ENCODE measurements around the gene GGA3. TPM values are rescaled to one million over a fixed set of nuclear protein-coding genes. Genes with fewer than 3 reads are reported as not detected.

The GGA3 gene
- polyA plus RNA-seq, 1 donor (not counting 4 experiments of a cell fraction or from before 2014, with no cell fraction given), result 25.2 TPM

DNA sequence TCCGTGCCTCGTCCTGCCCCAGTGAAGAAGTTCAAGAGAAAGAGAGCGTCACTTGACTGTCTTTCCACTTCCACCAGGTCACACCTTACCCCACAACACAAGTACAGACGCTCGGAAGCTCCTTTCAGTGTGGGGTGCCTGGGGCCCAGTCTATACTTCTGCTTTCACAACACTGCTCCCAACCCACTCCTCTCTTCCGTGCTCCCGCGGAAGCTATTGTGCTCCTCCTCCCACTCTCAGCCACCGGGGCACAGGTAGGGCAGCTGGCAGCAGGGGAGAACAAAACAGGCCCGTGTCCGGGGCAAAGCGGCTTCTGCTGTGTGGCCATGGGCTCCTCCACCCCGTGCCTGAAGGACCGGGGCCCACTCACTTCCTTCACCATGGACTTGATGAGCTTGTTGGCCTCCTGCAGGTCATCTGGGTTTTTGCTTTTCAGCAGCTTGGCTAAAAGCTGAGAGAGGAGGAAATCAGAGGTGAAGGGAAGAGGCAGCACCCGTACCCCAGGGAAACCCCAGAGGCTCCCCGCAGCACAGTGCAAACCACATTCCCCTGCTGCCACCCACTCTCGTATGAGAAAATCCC is 18.9 kb downstream of the GGA3 start:
- Histone ChIP-seq H3K9me3 (ENCODE audit: control insufficient read depth, low read depth, low read length) (no peaks in the 10 kb centered on the region), H3K36me3 (ENCODE audit: control insufficient read depth in 2 of 2, extremely low read depth in 1 of 2, insufficient read depth in 2 of 2, low read length in 2 of 2) (peaks cover 56 to 69% of the 10 kb centered on the region in 2 experiments), H3K9ac (ENCODE audit: control insufficient read depth, extremely low read depth, insufficient read depth, low read length) (no peak overlapping the region), H3K79me2 (ENCODE audit: control insufficient read depth, insufficient read depth, low read length) (no peaks in the 10 kb centered on the region), H3K27me3 (ENCODE audit: control insufficient read depth, extremely low read depth, insufficient read depth, low read length) (no peaks in the 10 kb centered on the region), H3K4me1 (ENCODE audit: control insufficient read depth, extremely low read depth, insufficient read depth, low read length) (no peaks in the 10 kb centered on the region), H3K4me3 (ENCODE audit: control insufficient read depth in 2 of 3, extremely low read depth in 1 of 3, insufficient read depth in 2 of 3, low read depth in 1 of 3, low read length in 3 of 3) (no peak overlapping the region), H2AFZ (ENCODE audit: control insufficient read depth, low read length) (no peak overlapping the region), H4K20me1 (ENCODE audit: control insufficient read depth, extremely low read depth, insufficient read depth, low read length) (peaks cover 9% of the 10 kb centered on the region), H3K9me1 (ENCODE audit: control insufficient read depth, extremely low read depth, insufficient read depth, low read length) (no peaks in the 10 kb centered on the region), H3K27ac (ENCODE audit: control insufficient read depth, insufficient read depth, low read length) (no peak overlapping the region), H3K4me2 (ENCODE audit: control insufficient read depth, extremely low read depth, insufficient read depth, low read depth, low read length) (no peak overlapping the region)
- DNase-seq (ENCODE audit: low read depth, low spot score) (no peak), FAIRE-seq (no peak)
- TF ChIP-seq, protein P1, sequence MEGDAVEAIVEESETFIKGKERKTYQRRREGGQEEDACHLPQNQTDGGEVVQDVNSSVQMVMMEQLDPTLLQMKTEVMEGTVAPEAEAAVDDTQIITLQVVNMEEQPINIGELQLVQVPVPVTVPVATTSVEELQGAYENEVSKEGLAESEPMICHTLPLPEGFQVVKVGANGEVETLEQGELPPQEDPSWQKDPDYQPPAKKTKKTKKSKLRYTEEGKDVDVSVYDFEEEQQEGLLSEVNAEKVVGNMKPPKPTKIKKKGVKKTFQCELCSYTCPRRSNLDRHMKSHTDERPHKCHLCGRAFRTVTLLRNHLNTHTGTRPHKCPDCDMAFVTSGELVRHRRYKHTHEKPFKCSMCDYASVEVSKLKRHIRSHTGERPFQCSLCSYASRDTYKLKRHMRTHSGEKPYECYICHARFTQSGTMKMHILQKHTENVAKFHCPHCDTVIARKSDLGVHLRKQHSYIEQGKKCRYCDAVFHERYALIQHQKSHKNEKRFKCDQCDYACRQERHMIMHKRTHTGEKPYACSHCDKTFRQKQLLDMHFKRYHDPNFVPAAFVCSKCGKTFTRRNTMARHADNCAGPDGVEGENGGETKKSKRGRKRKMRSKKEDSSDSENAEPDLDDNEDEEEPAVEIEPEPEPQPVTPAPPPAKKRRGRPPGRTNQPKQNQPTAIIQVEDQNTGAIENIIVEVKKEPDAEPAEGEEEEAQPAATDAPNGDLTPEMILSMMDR (optimal IDR thresholded peaks at IDR 0.05 in 1 of 3, IDR thresholded peaks at IDR 0.05 in 1 of 3, conservative IDR thresholded peaks at IDR 0.05 in 1 of 3; ENCODE audit: extremely low read depth in 1 of 3, insufficient read depth in 2 of 3, low read length in 3 of 3), result no peak
- no peak for TF ChIP-seq EZH2 (IDR thresholded peaks at IDR 0.05; ENCODE audit: low read length)
- dilution Hi-C loops (cut with MboI; ENCODE audit: extremely low pct_ligation_motif_present, low sequenced_read_pairs), result no loop called here

- no peak for FAIRE-seq
- Histone ChIP-seq H3K79me2 (ENCODE audit: control insufficient read depth, insufficient read depth, low read length) (no peaks in the 10 kb centered on the region), H3K9me3 (ENCODE audit: control insufficient read depth, low read depth, low read length) (no peaks in the 10 kb centered on the region), H4K20me1 (ENCODE audit: control insufficient read depth, extremely low read depth, insufficient read depth, low read length) (peaks cover 9% of the 10 kb centered on the region), H3K27me3 (ENCODE audit: control insufficient read depth, extremely low read depth, insufficient read depth, low read length) (no peaks in the 10 kb centered on the region), H3K27ac (ENCODE audit: control insufficient read depth, insufficient read depth, low read length) (no peak overlapping the region), H2AFZ (ENCODE audit: control insufficient read depth, low read length) (no peak overlapping the region), H3K9ac (ENCODE audit: control insufficient read depth, extremely low read depth, insufficient read depth, low read length) (no peak overlapping the region), H3K4me2 (ENCODE audit: control insufficient read depth, extremely low read depth, insufficient read depth, low read depth, low read length) (no peak overlapping the region), H3K9me1 (ENCODE audit: control insufficient read depth, extremely low read depth, insufficient read depth, low read length) (no peaks in the 10 kb centered on the region), H3K4me1 (ENCODE audit: control insufficient read depth, extremely low read depth, insufficient read depth, low read length) (no peaks in the 10 kb centered on the region), H3K4me3 (ENCODE audit: control insufficient read depth in 2 of 3, extremely low read depth in 1 of 3, insufficient read depth in 2 of 3, low read depth in 1 of 3, low read length in 3 of 3) (no peak overlapping the region), H3K36me3 (ENCODE audit: control insufficient read depth in 2 of 2, extremely low read depth in 1 of 2, insufficient read depth in 2 of 2, low read length in 2 of 2) (peaks cover 60 to 74% of the 10 kb centered on the region in 2 experiments)
- TF ChIP-seq, protein P1 (optimal IDR thresholded peaks at IDR 0.05 in 1 of 3, IDR thresholded peaks at IDR 0.05 in 1 of 3, conservative IDR thresholded peaks at IDR 0.05 in 1 of 3; ENCODE audit: extremely low read depth in 1 of 3, insufficient read depth in 2 of 3, low read length in 3 of 3), result no peak
- no peak for TF ChIP-seq EZH2 (IDR thresholded peaks at IDR 0.05; ENCODE audit: low read length)
- dilution Hi-C loops (cut with MboI; ENCODE audit: extremely low pct_ligation_motif_present, low sequenced_read_pairs), result no loop called here
- DNase-seq (ENCODE audit: low read depth, low spot score), result no peak
Observed at GRCh38 chr17:75241996-75242460, 19.4 kb downstream of the GGA3 start.
